Loucy (cell line): ENCODE data around the gene OBP2A.

ENCODE experiments used
- H2AFZ ChIP-seq: fragments of 200-600 bp; sonication (generic); 2 replicates; pipeline ENCODE4 v1.6.0; 2016; ENCODE audit warnings: antibody characterized with exemption, mild to moderate bottlenecking, low read length, moderate library complexity
- H3F3A ChIP-seq: fragments of 200-600 bp; 2 replicates; pipeline ENCODE4 v1.6.0; 2016; ENCODE audit warnings: antibody characterized with exemption, low read depth, mild to moderate bottlenecking
- H3K27me3 ChIP-seq: fragments of 200-600 bp; sonication (generic); 2 replicates; pipeline ENCODE4 v1.6.1; 2014; ENCODE audit warnings: low read length, mild to moderate bottlenecking; ENCODE audit not compliant: insufficient read depth, poor library complexity, severe bottlenecking
- H3K36me3 ChIP-seq: fragments of 200-600 bp; sonication (generic); 2 replicates; pipeline ENCODE4 v1.6.1; 2016; ENCODE audit warnings: low read length; ENCODE audit not compliant: insufficient read depth
- H3K4me1 ChIP-seq: fragments of 200-600 bp; sonication (generic); 2 replicates; pipeline ENCODE4 v1.5.1; 2014; ENCODE audit warnings: low read length, mild to moderate bottlenecking; ENCODE audit not compliant: insufficient read depth, poor library complexity, severe bottlenecking
- H3K4me2 ChIP-seq: fragments of 200-600 bp; sonication (generic); 2 replicates; pipeline ENCODE4 v1.6.0; 2014; ENCODE audit warnings: antibody characterized with exemption, low read length, low read depth, mild to moderate bottlenecking; ENCODE audit not compliant: poor library complexity, severe bottlenecking
- H3K4me3 ChIP-seq: fragments of 200-600 bp; sonication (generic); 2 replicates; pipeline ENCODE4 v1.5.1; 2014; ENCODE audit warnings: low read length, mild to moderate bottlenecking, mixed read lengths; ENCODE audit not compliant: poor library complexity, severe bottlenecking
- H3K79me2 ChIP-seq: fragments of 200-600 bp; sonication (generic); 2 replicates; pipeline ENCODE4 v1.6.1; 2014; ENCODE audit warnings: low read length; ENCODE audit not compliant: insufficient read depth
- H3K9ac ChIP-seq: fragments of 200-600 bp; sonication (generic); 2 replicates; pipeline ENCODE4 v1.6.0; 2014; ENCODE audit warnings: mild to moderate bottlenecking, low read depth, low read length, moderate library complexity; ENCODE audit not compliant: poor library complexity, severe bottlenecking
- H3K9me2 ChIP-seq: fragments of 200-600 bp; sonication (generic); replicated peaks from 2 replicates; pipeline ENCODE4 v1.6.1; 2016; ENCODE audit warnings: low read depth, low read length, mixed read lengths
- H3K9me3 ChIP-seq: fragments of 200-600 bp; sonication (generic); 2 replicates; pipeline ENCODE4 v1.6.1; 2014; ENCODE audit warnings: mild to moderate bottlenecking, antibody characterized with exemption, low read length, low read depth; ENCODE audit not compliant: insufficient read depth
- H4K20me1 ChIP-seq: fragments of 200-600 bp; sonication (generic); 2 replicates; pipeline ENCODE4 v1.6.0; 2014; ENCODE audit warnings: antibody characterized with exemption, low read length, mild to moderate bottlenecking; ENCODE audit not compliant: insufficient read depth, poor library complexity, severe bottlenecking
- CTCF ChIP-seq: fragments of 200-600 bp; sonication (generic); conservative IDR thresholded peaks from 2 replicates; pipeline ENCODE4 v1.5.1; 2014; ENCODE audit warnings: mild to moderate bottlenecking, antibody characterized with exemption, low read length
- EZH2phosphoT487 ChIP-seq: fragments of 200-600 bp; IDR thresholded peaks from 2 replicates; pipeline ENCODE4 v1.6.1; 2018; ENCODE audit warnings: antibody characterized with exemption, mild to moderate bottlenecking, moderate library complexity, borderline replicate concordance

OBP2A gene

GRCh38 chr9:135588886-135589595 is 43.1 kb downstream of the OBP2A start:
- Histone ChIP-seq H3K4me3 (no peak overlapping the region), H3K9me2 (no peaks in the 10 kb centered on the region), H3K9ac (no peak overlapping the region), H3K36me3 (no peaks in the 10 kb centered on the region), H3K4me1 (no peaks in the 10 kb centered on the region), H4K20me1 (no peaks in the 10 kb centered on the region), H3K27me3 (no peaks in the 10 kb centered on the region), H3K9me3 (peaks cover 3% of the 10 kb centered on the region; the same call in 1 of the 2 replicates), H3K79me2 (no peaks in the 10 kb centered on the region), H3K4me2 (no peak overlapping the region), H3F3A (no peaks in the 10 kb centered on the region), H2AFZ (no peak overlapping the region)
- TF ChIP-seq CTCF (no peak), EZH2phosphoT487 (no peak)

GRCh38 chr9:135589596-135590485 is 43.9 kb downstream of the OBP2A start:
- no peaks in the 10 kb centered on the region for H3K36me3 ChIP-seq
- H3K9me2 ChIP-seq: no peaks in the 10 kb centered on the region
- no peaks in the 10 kb centered on the region for H3F3A ChIP-seq
- no peaks in the 10 kb centered on the region for H3K27me3 ChIP-seq
- no peaks in the 10 kb centered on the region for H3K79me2 ChIP-seq
- no peaks in the 10 kb centered on the region for H4K20me1 ChIP-seq
- TF ChIP-seq CTCF (no peak), EZH2phosphoT487 (no peak)
- peaks cover 3% of the 10 kb centered on the region; the same call in 1 of the 2 replicates for H3K9me3 ChIP-seq
- H3K4me3 ChIP-seq: no peak overlapping the region
- no peak overlapping the region for H3K4me2 ChIP-seq
- no peak overlapping the region for H2AFZ ChIP-seq
- no peak overlapping the region for H3K9ac ChIP-seq
- H3K4me1 ChIP-seq: no peaks in the 10 kb centered on the region

GRCh38 chr9:135590486-135591079 is 44.7 kb downstream of the OBP2A start:
- TF ChIP-seq CTCF: no peak
- no peak for TF ChIP-seq EZH2phosphoT487

More at GRCh38 chr9:135590486-135591079, 44.7 kb downstream of the OBP2A start:
- no peaks in the 10 kb centered on the region for H3F3A ChIP-seq
- no peaks in the 10 kb centered on the region for H3K79me2 ChIP-seq
- no peaks in the 10 kb centered on the region for H3K27me3 ChIP-seq
- H4K20me1 ChIP-seq: no peaks in the 10 kb centered on the region
- H3K4me2 ChIP-seq: no peak overlapping the region
- H3K4me1 ChIP-seq: no peaks in the 10 kb centered on the region
- H3K9me2 ChIP-seq: no peaks in the 10 kb centered on the region
- H3K9ac ChIP-seq: no peak overlapping the region
- peaks cover 3% of the 10 kb centered on the region; the same call in 1 of the 2 replicates for H3K9me3 ChIP-seq
- H3K36me3 ChIP-seq: no peaks in the 10 kb centered on the region
- no peak overlapping the region for H2AFZ ChIP-seq
- H3K4me3 ChIP-seq: no peak overlapping the region
